GM19324 (cell line): ENCODE measurements around the gene PLA2G6.
"Not testable (repeated sequence)": the region's sequence is repeated elsewhere in the genome, so short reads cannot be mapped to it uniquely, and the experiment has no call there.

Source experiments
- ATAC-seq: cut with Tn5 transposase; IDR thresholded peaks from one replicate; pipeline ENCODE4 v1.9.1; 2021; ENCODE audit warnings: mild to moderate bottlenecking, moderate library complexity; ENCODE audit not compliant: unreplicated experiment, low FRiP score

PLA2G6 gene

GRCh38 chr22:38171927-38172831, 9.5 kb downstream of the PLA2G6 start:
- ATAC-seq, result no peak

- ATAC-seq, result no peak
Observed at GRCh38 chr22:38170469-38170868, 11.2 kb downstream of the PLA2G6 start.

DNA sequence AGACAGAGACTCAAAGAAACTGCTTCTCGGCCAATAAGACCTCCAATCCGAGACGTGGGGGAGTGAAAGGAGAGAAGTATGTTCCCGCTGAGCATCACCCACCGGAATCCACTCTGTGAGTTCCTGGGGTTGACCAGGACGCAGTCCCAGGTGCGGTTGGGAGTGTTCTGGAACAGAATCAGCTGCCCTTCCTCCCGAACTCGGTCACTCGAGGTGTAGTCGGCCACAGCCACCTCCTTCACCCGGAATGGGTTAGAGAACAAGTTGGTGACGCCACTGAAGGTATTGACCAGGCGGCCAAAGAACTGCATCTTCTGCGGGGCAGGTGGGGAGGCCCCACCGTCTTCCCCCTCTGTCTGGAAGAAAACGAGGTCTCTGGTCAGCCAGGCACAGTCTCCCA, 12.5 kb downstream of the PLA2G6 start:
- no peak for ATAC-seq

DNA sequence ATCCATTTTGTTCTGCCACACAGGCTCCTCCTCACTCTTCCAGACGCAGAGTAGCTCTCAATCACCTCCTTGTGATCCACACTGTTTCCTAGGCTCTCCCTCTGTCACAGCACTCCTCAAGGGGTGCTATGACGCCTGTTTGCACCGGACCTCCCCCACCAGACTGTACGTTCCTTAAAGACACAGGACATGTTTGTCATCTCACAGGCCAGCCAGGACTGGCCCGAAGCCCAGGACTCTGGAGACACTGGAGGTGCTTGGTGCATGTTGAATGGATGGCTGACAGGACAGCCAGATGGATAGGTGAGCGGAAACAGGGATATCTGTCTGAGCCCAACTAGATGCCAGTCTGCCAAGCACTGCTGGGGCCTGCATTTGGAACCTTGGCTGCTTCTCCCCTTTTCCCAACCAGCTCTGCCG, 13.6 kb downstream of the PLA2G6 start:
- no peak for ATAC-seq

DNA sequence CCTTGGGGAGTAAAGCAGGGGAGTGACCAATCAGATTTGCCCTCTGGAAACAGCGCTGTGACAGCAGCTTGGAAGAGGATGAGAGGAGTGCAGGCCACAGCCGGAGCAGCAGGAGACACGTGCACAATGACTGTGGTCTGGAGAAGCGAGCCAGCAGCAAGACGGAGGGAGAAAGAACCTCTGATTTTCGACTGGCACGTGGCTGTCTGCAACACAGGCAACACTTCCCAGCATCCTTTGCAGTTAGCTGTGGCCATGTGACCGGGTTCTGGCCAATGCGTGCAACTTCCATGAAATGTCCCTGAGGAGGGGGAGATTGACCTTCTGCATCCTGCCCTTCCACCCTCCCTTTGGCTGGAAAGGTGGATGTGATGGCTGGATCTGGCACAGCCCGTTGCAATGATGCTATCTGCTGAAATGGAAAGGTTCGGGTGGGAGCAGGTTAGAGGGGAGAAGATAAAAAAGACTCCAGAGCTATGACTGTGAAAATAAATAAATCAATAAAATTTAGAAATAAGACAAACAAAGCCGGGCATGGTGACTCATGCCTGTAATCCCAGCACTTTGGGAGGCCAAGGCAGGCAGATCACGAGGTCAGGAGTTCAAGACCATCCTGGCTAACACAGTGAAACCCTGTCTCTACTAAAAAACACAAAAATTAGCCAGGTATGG, 15.6 kb downstream of the PLA2G6 start:
- ATAC-seq, result no peak

DNA sequence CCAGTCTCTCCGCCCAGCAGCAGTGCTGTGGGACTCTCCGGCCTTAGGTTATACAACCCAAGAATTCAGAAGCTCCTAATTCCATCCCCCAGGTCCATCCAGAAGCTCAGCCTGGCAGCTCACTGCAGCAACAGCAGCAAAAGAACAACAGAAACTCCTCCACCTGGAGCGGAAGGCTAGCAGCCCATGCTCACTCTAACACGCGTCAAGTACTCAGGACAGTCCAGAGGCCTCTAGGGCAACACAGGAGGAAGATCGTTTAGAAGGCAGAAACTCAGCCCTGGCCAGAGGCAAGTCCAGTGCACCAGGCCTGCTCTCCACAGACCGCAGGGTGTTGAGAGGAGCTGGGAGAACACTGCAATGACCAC, 17.1 kb downstream of the PLA2G6 start:
- ATAC-seq, result no peak

DNA sequence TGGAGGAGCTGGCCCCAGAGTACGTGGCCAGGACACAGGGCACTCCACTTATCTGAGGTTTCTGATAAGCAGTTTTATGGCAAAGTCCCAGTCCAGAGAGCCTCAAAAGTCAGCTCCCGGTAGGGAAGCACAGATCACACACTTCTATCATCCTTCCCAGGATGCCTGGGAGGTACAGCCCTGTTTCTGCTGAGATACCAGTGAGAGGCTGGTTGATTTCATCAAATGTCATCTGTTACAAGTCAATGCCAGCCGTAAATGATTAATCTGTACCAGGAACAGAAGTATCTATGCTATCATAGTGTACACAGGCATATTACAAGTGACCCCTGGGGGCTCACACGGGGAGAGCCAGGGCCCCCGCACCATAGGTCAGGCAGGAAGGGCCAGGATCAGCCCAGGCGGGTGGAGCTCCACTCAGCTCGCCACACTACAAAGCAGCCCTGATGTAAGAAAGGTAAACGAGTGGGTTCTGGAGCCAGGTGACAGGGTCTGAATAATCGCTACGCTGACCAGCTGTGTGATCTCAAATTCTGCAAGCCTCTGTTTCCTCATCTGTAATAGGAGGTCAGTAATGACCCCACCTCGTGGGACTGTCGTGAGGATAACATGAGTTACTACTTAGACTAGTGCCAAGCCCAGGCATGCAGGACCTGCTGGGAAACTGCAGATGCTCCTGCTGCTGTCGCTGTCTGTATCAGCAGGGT, 17.6 kb downstream of the PLA2G6 start:
- ATAC-seq, result no peak

- ATAC-seq, result no peak
Observed at GRCh38 chr22:38162881-38163843, 18.5 kb downstream of the PLA2G6 start.

DNA sequence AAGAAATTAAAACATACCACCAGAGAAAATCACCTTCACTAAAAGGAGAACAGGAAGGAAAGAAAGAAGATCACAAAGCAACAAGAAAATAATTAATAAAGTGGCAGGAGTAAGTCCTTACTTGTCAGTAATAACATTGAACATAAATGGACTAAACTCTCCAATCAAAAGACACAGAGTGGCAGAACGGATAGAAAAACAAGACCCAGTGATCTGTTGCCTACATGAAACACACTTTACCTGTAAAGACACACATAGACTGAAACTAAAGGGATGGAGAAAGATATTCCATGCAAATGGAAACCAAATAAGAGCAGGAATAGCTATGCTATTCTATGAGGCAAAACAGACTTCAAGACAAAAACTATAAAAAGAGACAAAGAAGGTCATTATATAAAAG, 25.9 kb downstream of the PLA2G6 start:
- ATAC-seq, result no peak

GRCh38 chr22:38154563-38154915, 27.1 kb downstream of the PLA2G6 start:
- ATAC-seq, result not testable (repeated sequence)

GRCh38 chr22:38153821-38154562, 27.6 kb downstream of the PLA2G6 start:
- ATAC-seq, result no peak

GRCh38 chr22:38151126-38151500, 30.5 kb downstream of the PLA2G6 start:
- no peak for ATAC-seq

- no peak for ATAC-seq
Observed at GRCh38 chr22:38148245-38148644, 33.4 kb downstream of the PLA2G6 start.

DNA sequence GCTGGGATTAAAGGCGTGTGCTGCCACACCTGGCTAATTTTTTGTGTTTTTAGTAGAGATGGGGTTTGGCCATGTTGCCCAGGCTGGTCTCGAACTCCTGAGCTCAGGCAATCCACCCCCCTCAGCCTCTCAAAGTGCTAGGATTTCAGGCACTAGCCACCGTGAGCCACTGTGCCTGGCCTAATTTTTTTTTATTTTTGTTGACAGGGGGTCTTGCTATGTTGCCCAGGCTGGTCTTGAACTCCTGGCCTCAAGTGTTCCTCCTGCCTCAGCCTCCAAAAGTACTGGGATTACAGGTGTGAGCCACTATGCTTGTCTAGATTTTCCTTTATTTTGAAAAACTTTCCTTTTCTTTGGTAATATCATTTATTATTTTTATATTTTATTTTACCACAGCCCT, 35.5 kb downstream of the PLA2G6 start:
- ATAC-seq, result not testable (repeated sequence)

GRCh38 chr22:38144025-38144405, 37.6 kb downstream of the PLA2G6 start:
- no peak for ATAC-seq

- no peak for ATAC-seq
Observed at GRCh38 chr22:38142606-38143005, 39.0 kb downstream of the PLA2G6 start.

DNA sequence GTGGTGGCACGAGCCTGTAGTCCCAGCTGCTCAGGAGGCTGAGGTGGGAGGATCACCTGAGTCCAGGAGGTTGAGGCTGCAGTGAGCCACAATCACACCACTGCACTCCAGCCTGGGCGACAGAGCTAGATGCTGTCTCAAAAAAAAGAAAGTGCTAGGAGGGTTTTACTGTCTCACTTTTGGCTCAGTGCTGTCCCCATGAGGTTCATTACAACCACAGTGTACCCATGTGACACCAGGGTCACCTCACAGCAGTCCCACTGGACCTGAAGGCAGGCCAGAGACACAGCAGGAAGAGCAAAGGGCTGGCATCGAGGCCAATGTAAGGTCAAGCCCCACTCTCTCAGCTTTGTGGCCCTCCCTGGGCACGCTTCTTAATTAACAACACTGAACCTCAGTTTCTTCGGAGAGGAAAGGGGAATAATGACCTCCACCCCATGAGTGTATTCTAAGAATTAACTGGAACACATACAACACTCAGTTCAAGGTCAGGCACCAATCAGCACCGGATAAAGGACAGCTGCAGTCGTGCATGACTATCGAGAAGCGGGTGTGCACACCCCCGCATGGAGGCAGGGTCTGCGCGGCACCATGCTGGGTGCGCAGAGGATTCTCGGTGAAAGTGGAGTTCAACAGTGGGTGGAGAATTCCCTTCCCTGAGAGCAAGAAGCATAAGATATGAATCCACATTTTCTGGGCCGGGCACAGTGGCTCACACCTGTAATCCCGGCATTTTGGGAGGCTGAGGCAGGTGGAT, 40.2 kb downstream of the PLA2G6 start:
- no peak for ATAC-seq

GRCh38 chr22:38139901-38140300, 41.7 kb downstream of the PLA2G6 start:
- ATAC-seq, result no peak

- ATAC-seq, result no peak
Observed at GRCh38 chr22:38138961-38139360, 42.7 kb downstream of the PLA2G6 start.
